Medulla oblongata (tissue), 1 donor: ENCODE results near the gene B3GALNT2.

Experiments
- DNase-seq: peaks from one replicate; pipeline ENCODE4 v3.0.0-alpha.2; 2015; ENCODE audit errors: extremely low spot score

The B3GALNT2 gene

DNA sequence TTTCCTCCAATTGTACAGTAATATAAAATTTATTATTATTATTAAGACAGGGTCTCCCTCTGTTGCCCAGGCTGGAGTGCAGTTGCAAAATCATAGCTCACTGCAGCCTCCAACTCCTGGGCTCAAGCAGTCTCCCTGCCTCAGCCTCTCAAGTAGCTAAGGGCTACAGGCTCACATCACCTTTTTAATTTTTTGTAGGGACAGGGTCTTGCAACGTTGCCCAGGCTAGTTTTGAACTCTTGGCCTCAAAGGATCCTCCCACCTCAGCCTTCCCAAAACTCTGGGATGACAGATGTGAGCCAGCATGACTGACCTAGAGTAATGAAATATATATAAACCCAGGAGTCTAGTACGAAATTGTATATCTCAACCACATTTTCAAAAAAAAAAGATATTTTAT, 49.2 kb downstream of the B3GALNT2 start:
- no peak for DNase-seq

- DNase-seq = no peak
Measured at GRCh38 chr1:235454021-235454420, 50.2 kb downstream of the B3GALNT2 start.

GRCh38 chr1:235450886-235451483, 53.3 kb downstream of the B3GALNT2 start:
- no peak for DNase-seq

GRCh38 chr1:235450433-235450832, 53.8 kb downstream of the B3GALNT2 start:
- DNase-seq = no peak

DNA sequence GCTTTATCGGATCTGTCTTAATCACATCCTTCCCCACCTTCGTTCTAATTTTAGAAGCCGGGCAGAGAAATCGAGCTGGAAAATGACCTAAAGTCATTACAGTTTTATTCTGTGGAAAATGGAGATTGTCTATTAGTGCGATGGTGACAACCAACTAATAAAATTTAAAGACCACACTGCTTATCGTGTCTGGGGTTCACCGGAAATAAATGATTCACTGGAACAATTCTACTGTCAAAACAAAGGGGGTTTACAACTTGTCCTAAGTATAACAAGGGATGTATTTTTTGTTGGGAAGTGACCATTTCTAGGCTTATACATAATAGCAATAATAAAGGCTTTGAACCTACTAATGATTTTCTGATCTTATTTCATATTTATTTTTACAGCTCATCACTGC, 55.6 kb downstream of the B3GALNT2 start:
- no peak for DNase-seq

DNA sequence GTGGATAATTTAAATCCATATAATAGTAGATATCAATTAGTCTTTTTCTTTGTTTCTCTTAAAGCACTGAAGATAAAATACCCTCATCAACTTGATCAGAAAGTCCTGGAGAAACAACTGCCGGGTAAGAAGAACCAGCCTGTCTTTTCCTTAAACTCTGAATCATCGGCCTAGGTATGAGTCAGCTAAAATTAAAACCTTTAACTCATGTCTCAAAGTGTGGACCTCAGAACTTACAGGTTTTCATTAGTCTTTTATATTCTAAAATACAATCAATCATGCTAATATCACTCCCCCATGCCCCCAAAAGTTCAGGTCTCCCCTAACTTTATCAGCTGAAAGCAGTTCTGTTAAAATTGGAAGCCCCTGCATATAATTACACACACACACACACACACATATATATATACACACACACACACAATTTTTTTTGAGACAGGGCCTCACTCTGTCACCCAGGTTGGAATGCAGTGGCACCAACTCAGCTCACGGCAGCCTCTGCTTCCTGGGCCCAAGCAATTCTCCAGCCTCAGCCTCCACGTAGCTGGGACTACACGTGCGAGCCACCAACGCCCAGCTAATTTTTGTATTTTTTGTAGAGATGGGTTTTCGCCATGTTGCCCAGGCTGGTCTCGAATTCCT, 61.3 kb downstream of the B3GALNT2 start:
- DNase-seq = no peak

GRCh38 chr1:235441159-235441685, 63.0 kb downstream of the B3GALNT2 start:
- DNase-seq = no peak

DNA sequence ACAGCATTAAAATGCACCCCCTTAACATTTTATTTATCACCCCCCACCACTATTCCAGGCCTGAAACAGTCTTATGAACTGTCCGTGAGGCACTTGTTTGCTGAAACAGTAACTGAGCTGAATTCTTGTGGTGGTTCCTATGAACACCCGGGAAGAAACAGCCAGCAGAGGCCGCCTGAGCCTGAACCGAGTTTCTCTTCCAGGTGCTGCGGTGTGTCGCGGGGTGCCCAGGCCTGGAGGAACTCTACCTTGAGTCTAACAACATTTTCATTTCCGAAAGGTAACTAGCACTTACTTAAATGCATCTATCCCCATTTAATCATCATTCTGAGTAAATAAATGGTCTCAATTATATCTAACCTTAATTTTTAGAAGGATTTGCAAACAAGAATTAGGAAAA, 70.3 kb downstream of the B3GALNT2 start:
- DNase-seq = no peak

GRCh38 chr1:235430991-235431390, 73.3 kb downstream of the B3GALNT2 start:
- no peak for DNase-seq

GRCh38 chr1:235429143-235429542, 75.1 kb downstream of the B3GALNT2 start:
- DNase-seq = no peak

DNA sequence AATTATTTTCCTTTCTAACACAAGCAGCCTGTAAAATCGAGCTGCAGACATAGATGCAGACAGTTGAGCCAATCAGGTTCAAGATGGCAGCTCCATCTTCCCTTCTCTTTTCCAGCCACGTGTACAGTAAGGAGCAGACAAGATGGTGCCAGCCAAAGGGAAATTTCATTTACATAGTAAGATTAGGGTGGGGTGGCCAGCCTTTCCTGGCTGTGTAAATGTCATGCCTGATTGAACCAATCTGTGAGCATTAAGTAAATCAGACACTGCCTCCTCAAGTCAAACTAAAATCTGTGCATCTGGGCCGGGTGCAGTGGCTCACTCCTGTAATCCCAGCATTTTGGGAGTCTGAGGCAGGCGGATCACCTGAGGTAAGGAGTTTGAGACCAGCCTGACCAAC, 76.8 kb downstream of the B3GALNT2 start:
- DNase-seq = no peak

GRCh38 chr1:235426680-235427079, 77.6 kb downstream of the B3GALNT2 start:
- DNase-seq = no peak

- no peak for DNase-seq
Measured at GRCh38 chr1:235426143-235426542, 78.1 kb downstream of the B3GALNT2 start.

- DNase-seq = no peak
Measured at GRCh38 chr1:235425357-235425756, 78.9 kb downstream of the B3GALNT2 start.

- DNase-seq = peak; percentile 68
Measured at GRCh38 chr1:235424092-235424491, 80.2 kb downstream of the B3GALNT2 start.

- DNase-seq = no peak
Measured at GRCh38 chr1:235423214-235423652, 81.0 kb downstream of the B3GALNT2 start.

DNA sequence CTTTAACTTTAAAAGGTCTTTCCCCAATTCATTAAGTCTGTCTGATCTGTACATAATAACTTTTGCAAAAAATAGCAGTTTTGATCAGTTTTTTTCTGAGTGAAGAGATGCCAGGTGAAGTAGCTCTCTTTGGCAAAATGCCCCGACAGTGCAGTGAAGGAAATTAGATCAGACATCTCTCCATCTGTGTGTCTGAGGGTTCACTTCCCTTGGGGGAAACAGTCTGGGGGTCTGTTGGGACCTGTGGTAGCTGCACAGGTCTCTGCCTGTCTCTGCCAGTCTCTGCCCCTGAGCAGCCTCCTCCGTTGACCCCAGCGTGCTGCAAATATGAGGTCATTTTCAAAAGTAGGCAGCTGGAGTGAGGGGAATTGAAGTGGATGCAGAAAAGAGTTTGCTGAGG, 82.5 kb downstream of the B3GALNT2 start:
- DNase-seq = no peak

DNA sequence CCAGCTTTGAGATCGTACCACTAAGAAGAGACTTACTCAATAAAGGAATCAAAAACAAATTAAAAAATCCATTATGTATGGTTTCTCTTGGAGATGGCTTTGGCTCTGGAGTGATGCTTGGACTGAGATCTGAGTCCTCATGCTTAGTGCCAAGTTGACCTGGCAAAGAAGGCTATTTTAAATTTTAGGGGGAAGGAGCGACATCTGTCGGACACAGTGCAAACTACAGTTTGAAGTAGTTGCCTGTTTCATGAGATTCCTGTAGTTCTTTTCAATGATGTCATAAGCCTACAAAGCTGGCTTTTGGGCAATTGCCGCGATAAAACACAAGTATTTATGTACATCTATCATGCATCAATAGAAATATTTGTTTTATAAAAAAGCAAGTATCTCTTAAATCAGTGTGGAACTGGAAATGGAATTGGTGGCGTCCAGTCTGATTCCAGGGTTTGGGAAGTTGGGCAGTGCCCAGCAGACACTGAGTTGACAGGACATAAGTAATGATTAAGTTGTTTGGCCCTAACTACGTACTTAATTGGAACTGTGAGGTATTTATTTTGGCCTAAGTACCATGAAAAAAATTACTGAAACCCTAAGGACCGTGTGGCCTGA, 87.1 kb downstream of the B3GALNT2 start:
- peak; percentile 86 for DNase-seq

DNA sequence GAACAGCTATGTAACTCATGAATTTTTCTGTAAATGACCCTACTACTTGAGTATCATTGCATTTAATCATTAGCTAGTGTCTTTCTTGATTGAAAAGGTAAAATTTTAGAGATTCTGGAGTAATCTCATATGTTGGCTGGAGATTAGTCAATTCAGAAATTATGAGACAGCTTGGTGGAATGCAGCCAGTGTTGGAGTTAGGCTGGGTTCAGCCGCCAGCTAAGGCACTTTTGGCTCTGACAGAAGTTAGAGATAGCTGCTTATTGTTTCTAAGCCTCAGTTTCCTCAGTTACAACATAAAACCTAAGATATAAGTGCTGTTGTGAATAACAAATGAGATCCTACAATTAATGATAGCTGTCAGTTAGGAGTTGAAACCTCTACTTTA, 87.6 kb downstream of the B3GALNT2 start:
- DNase-seq = no peak

GRCh38 chr1:235415008-235415904, 89.0 kb downstream of the B3GALNT2 start:
- peak; percentile 79 for DNase-seq

DNA sequence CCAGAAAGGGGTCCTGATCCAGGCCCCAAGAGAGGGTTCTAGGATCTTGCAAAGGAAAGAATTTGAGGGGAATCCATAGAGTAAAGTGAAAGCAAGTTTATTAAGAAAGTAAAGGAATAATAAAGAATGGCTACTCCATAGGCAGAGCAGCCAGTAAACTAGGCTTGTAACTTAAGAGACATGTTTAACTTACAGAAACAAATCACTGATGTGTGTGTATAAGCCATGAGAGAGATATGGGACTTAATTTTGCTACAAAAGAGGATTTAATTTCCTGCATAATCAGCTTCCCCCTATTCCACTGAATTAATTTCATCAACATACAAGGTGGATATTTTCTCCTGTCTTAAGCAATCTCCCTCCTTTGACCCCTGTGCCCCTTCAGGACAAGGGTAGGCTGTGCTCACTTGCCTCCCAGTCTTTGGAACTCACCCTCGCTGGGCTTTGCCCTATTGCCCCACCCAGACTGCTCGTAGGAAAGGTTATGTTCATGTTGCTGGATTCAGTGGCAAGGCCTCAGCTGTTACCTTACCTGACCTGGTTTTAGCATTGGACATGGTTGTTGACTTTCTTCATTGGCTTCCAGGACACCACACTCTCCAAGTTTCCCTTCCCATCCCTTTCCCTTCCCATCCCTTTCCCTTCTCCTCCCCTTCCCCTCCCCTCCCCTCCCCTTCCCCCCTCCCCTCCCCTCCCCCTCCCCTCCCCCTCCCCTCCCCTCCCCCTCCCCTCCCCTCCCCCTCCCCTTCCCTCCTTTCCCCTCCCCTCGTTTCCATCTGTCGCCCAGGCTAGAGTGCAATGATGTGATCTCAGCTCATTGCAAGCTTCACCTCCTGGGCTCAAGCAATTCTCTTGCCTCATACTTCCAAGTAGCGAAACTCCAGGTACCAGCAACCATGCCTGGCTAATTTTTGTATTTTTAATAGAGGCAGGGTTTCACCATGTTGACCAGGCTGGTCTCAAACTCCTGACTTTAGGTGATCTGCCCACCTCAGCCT, 92.5 kb downstream of the B3GALNT2 start:
- no peak for DNase-seq
